Vagina (tissue), 2 donors: Measurements from ENCODE around the gene FGF11. TPM values are rescaled to one million over a fixed set of nuclear protein-coding genes. Genes with fewer than 3 reads are reported as not detected.
"Not testable (repeated sequence)": the region's sequence is repeated elsewhere in the genome, so short reads cannot be mapped to it uniquely, and the experiment has no call there.

Source experiments
- DNase-seq, 2 donors: peaks; one replicate each; pipeline ENCODE4 v3.0.0-alpha.2; 2017; ENCODE audit errors: extremely low spot score in 2 of 2
- H3K27ac ChIP-seq: fragments of 200-600 bp; sonication (generic); one replicate; pipeline ENCODE4 v1.5.1; 2019
- H3K27me3 ChIP-seq: fragments of 200-600 bp; sonication (generic); one replicate; pipeline ENCODE4 v1.5.1; 2019
- H3K36me3 ChIP-seq, 2 donors: fragments of 200-600 bp; sonication (generic); one replicate each; pipeline ENCODE4 v1.5.1; 2017 to 2019
- H3K4me1 ChIP-seq: fragments of 200-600 bp; sonication (generic); one replicate; pipeline ENCODE4 v1.5.1; 2019
- H3K4me3 ChIP-seq, 2 donors: fragments of 200-600 bp; sonication (generic); 1 replicate in 1 of 2; 2 replicates in 1 of 2; pipeline ENCODE4 v1.5.1; 2016 to 2019
- H3K9me3 ChIP-seq: fragments of 200-600 bp; sonication (generic); one replicate; pipeline ENCODE4 v1.5.1; 2019
- CTCF ChIP-seq, 3 experiments: fragments of 450-650 bp in 2 of 3; fragments of 200-600 bp in 1 of 3; sonication (generic) in 1 of 3; IDR thresholded peaks; one replicate each; pipeline ENCODE4 v1.5.1; 2017 to 2019; ENCODE audit warnings: antibody characterized with exemption in 3 of 3, mild to moderate bottlenecking in 2 of 3, moderate library complexity in 2 of 3
- POLR2A ChIP-seq, 2 donors: fragments of 450-650 bp; IDR thresholded peaks; one replicate each; pipeline ENCODE4 v1.6.1; 2017; ENCODE audit warnings: antibody characterized with exemption in 2 of 2, mild to moderate bottlenecking in 2 of 2, moderate library complexity in 2 of 2
- POLR2AphosphoS5 ChIP-seq, 2 donors: sonication (generic); formaldehyde crosslinking; IDR thresholded peaks; one replicate each; pipeline ENCODE4 v1.9.0; 2017; ENCODE audit warnings: antibody characterized with exemption in 2 of 2, mild to moderate bottlenecking in 2 of 2, low read depth in 1 of 2; ENCODE audit not compliant: insufficient read depth in 1 of 2
- intact Hi-C: fragments of 100-400 bp; cut with DNase I; formaldehyde crosslinking; loops from one replicate; pipeline ENCODE4 v1.15.1; 2023
- total RNA-seq: library from RNA; depleted of rRNA; stranded (reverse); fragments of >200 nt; gene quantifications from one replicate; pipeline ENCODE4 v1.2.3, GENCODE V29; 2016

Gene FGF11
- total RNA-seq, 1 donor from 2014 or later, result 10.8 TPM

- intact Hi-C loops, result no loop called here
- Histone ChIP-seq H3K27me3 (no peaks in the 10 kb centered on the region), H3K4me3 (no peak overlapping the region), H3K4me1 (peaks cover 71% of the 10 kb centered on the region), H3K36me3 (peaks cover 0 to 23% of the 10 kb centered on the region in 2 donors), H3K9me3 (no peaks in the 10 kb centered on the region), H3K27ac (no peak overlapping the region)
- DNase-seq, result no peak
- no peak for TF ChIP-seq CTCF (IDR thresholded peaks at IDR 0.05)
- TF ChIP-seq POLR2AphosphoS5 (IDR thresholded peaks at IDR 0.05; ENCODE audit: insufficient read depth in 1 of 2, low read depth in 1 of 2), result no peak
- TF ChIP-seq POLR2A (IDR thresholded peaks at IDR 0.05), result no peak
Measured at GRCh38 chr17:7468804-7469389, 29.6 kb downstream of the FGF11 start.

- Histone ChIP-seq H3K36me3 (peaks cover 0 to 23% of the 10 kb centered on the region in 2 donors), H3K4me1 (peaks cover 81% of the 10 kb centered on the region)
- DNase-seq, H3K27me3 ChIP-seq, H3K4me3 ChIP-seq, intact Hi-C loops, H3K27ac ChIP-seq, H3K9me3 ChIP-seq: not testable (repeated sequence)
Measured at GRCh38 chr17:7469843-7470242, 30.5 kb downstream of the FGF11 start.

GRCh38 chr17:7470457-7470973, 31.2 kb downstream of the FGF11 start:
- H3K27me3 ChIP-seq, H3K9me3 ChIP-seq, intact Hi-C loops, H3K27ac ChIP-seq, DNase-seq, H3K4me3 ChIP-seq: not testable (repeated sequence)
- Histone ChIP-seq H3K4me1 (peaks cover 86% of the 10 kb centered on the region), H3K36me3 (peaks cover 0 to 18% of the 10 kb centered on the region in 2 donors)

- intact Hi-C loops, result no loop called here
- H3K9me3 ChIP-seq, result no peaks in the 10 kb centered on the region
- H3K4me3 ChIP-seq, result no peak overlapping the region
- no peak overlapping the region for H3K27ac ChIP-seq
- no peak for DNase-seq
- peaks cover 86% of the 10 kb centered on the region for H3K4me1 ChIP-seq
- H3K27me3 ChIP-seq, result no peaks in the 10 kb centered on the region
- TF ChIP-seq POLR2A (IDR thresholded peaks at IDR 0.05), result no peak
- no peak for TF ChIP-seq CTCF (IDR thresholded peaks at IDR 0.05)
- TF ChIP-seq POLR2AphosphoS5 (IDR thresholded peaks at IDR 0.05; ENCODE audit: insufficient read depth in 1 of 2, low read depth in 1 of 2), result no peak
- H3K36me3 ChIP-seq, result peaks cover 0 to 6% of the 10 kb centered on the region in 2 donors
Measured at GRCh38 chr17:7471729-7472128, 32.4 kb downstream of the FGF11 start.

GRCh38 chr17:7474767-7475166, 35.5 kb downstream of the FGF11 start:
- Histone ChIP-seq H3K4me1 (peaks cover 75% of the 10 kb centered on the region), H3K27ac (peak overlapping the region; percentile 100)
- H3K9me3 ChIP-seq, H3K27me3 ChIP-seq, H3K36me3 ChIP-seq, DNase-seq, H3K4me3 ChIP-seq, intact Hi-C loops: not testable (repeated sequence)

GRCh38 chr17:7475764-7476422, 36.6 kb downstream of the FGF11 start:
- no peaks in the 10 kb centered on the region for H3K36me3 ChIP-seq
- TF ChIP-seq CTCF (IDR thresholded peaks at IDR 0.05) (no peak), POLR2AphosphoS5 (IDR thresholded peaks at IDR 0.05; ENCODE audit: insufficient read depth in 1 of 2, low read depth in 1 of 2) (peak; percentile 43 to 77), POLR2A (IDR thresholded peaks at IDR 0.05) (no peak)
- peak overlapping the region; percentile 100 for H3K27ac ChIP-seq
- intact Hi-C loops, result no loop called here
- H3K9me3 ChIP-seq, result no peaks in the 10 kb centered on the region
- DNase-seq, result no peak
- H3K27me3 ChIP-seq, result no peaks in the 10 kb centered on the region
- H3K4me3 ChIP-seq, result peak overlapping the region in 1 of 2 donors; percentile 1
- H3K4me1 ChIP-seq, result peaks cover 71% of the 10 kb centered on the region
